ENCODE data around the gene LHPP.

The LHPP gene

DNA sequence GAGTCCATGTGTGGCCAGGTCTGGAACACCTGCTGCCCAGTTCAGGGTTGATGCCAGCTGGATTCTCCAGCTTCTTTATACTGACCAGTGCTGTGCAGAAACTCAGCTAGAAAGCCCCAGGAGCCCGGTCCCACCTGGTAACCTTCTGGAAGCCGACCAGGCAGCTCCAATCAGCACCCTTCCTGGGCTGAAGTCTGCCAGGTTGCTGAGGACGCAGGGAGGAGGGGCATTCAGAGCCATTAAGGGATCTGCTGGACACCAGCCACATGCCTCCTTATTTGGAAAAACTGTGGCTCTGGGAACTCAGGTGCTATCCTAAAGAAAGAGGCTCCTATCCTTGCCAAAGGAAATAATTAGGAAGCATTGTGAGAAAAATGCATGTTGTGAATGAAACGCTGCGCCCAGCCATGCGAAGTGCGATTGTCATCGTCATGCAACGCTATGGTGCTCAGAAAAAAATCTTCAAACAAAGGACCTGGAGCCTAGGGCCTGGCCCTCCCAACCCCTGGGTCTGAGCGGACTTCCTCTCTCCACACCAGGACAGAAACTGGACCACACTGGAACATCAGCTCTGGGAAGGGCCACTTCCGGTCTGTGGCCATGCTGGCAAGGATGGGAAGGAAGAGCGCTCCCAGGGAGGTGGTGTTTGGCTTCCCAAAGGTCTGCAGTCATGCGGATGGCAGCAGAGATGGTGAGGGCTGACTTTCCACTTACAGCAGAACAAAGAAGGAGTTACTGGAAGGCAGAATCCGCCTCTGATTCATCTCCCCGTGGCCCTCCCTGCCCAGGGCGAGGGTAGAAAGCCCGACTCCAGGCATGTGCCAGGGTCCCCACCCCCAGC, 192.4 kb downstream of the LHPP start:
- H3K9ac ChIP-seq (ENCODE audit: insufficient read length): no peak overlapping the region
- no peaks in the 10 kb centered on the region for H3K9me3 ChIP-seq (ENCODE audit: low read depth, low read length)
- H3K27ac ChIP-seq: no peak overlapping the region
- TF ChIP-seq EZH2 (IDR thresholded peaks at IDR 0.05): no peak
- TF ChIP-seq POLR2AphosphoS5 (IDR thresholded peaks at IDR 0.05; ENCODE audit: borderline replicate concordance, low read depth, low read length): no peak
- TF ChIP-seq FOXP2 (optimal IDR thresholded peaks at IDR 0.05; ENCODE audit: control extremely low read depth, extremely low read length, insufficient read depth): no peak
- H3K36me3 ChIP-seq (ENCODE audit: insufficient read depth, low read length): no peaks in the 10 kb centered on the region
- H3K4me3 ChIP-seq: no peak overlapping the region
- DNase-seq (ENCODE audit: low read depth, low spot score): no peak

DNA sequence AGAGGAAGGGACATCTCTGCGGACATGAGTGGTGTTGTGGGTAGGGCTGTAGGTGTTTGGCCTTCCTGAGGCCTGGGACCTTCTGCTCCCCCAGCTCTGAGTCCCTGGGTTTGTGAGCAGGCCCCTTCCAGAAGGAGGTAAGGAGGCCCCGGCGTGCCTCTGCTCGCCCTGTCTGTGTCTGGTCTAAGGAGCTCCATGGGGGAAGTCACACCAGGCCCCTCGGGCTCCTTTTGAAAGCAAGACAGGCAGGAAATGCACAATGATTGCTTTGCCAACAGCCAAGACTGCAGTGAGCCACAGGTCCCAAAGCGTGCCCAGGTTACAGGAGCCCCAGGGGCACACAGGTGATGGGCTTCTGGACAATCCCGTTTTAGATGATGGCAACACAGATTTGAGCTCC, 193.1 kb downstream of the LHPP start:
- Histone ChIP-seq H3K36me3 (ENCODE audit: insufficient read depth, low read length) (no peaks in the 10 kb centered on the region), H3K9ac (ENCODE audit: insufficient read length) (no peak overlapping the region), H3K9me3 (ENCODE audit: low read depth, low read length) (no peaks in the 10 kb centered on the region), H3K27ac (no peak overlapping the region), H3K4me3 (no peak overlapping the region)
- TF ChIP-seq FOXP2 (optimal IDR thresholded peaks at IDR 0.05; ENCODE audit: control extremely low read depth, extremely low read length, insufficient read depth): no peak
- no peak for DNase-seq (ENCODE audit: low read depth, low spot score)

DNA sequence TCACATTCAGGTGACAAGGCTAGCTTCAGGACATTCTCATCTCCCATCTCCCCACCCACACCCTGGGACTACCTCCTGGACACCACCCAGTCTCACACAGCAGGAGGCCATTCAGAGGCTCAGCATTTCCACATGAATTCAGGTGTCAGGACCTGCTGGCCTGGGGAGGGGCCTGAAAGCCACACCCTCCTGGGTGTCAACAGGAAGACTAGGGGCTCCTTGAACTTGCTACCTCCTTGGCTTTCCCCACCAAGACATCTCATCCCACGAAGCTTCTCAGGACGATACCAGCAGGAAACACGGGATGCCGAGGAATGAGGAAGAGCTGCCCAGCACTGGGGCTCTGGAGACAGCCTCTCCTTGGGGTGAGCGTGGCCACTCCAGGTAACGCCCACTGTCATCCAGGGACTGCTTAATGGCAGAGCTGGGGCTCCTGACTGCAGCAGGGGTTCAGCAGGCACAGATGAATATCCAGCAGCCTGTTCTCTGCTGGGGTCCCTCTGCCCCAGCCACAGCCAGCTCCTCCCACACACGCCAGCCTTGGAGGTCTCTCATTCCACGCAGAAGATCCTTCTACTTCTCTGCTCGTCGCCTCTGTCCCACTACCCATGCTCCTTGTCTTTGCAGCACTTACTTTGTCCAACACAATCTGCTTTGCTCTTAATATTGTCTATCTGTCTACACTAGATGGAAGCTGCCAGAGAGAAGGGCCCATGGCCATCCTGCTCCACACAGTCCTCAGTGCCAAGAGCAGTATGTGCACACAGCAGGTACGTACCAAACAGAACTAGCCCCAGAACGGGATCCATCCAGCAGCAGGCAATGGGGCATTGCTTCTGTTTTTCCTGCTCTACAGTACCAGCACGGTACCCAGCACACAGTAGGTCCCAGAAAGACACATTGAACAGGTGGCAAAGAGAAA, 193.8 kb downstream of the LHPP start:
- no peak for TF ChIP-seq EZH2 (IDR thresholded peaks at IDR 0.05)
- no peak for TF ChIP-seq POLR2AphosphoS5 (IDR thresholded peaks at IDR 0.05; ENCODE audit: borderline replicate concordance, low read depth, low read length)
- no peak for TF ChIP-seq FOXP2 (optimal IDR thresholded peaks at IDR 0.05; ENCODE audit: control extremely low read depth, extremely low read length, insufficient read depth)
- DNase-seq (ENCODE audit: low read depth, low spot score): no peak
- H3K4me3 ChIP-seq: no peak overlapping the region
- no peaks in the 10 kb centered on the region for H3K36me3 ChIP-seq (ENCODE audit: insufficient read depth, low read length)
- no peak overlapping the region for H3K9ac ChIP-seq (ENCODE audit: insufficient read length)
- H3K27ac ChIP-seq: no peak overlapping the region
- no peaks in the 10 kb centered on the region for H3K9me3 ChIP-seq (ENCODE audit: low read depth, low read length)

DNA sequence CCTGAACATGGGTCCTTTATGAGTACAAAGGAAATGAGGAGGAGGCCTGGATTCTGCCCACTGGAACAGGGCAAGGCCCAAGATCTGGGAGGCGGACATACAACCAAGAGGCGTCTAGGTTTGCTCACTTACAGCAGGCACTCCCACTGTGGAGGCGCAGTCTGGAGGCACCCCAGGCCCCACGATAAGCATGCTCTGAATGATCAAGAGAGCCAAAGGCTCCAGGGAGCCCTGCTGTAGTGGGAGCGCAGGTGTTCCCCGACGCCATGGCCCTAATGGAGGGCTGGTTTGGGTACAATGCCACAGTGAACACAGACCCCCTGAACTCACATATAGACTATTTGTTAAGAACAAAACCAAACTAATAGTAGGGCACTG, 194.5 kb downstream of the LHPP start:
- Histone ChIP-seq H3K9me3 (ENCODE audit: low read depth, low read length) (no peaks in the 10 kb centered on the region), H3K4me3 (no peak overlapping the region), H3K9ac (ENCODE audit: insufficient read length) (no peak overlapping the region), H3K27ac (no peak overlapping the region), H3K36me3 (ENCODE audit: insufficient read depth, low read length) (no peaks in the 10 kb centered on the region)
- no peak for DNase-seq (ENCODE audit: low read depth, low spot score)
- TF ChIP-seq EZH2 (IDR thresholded peaks at IDR 0.05) (no peak), FOXP2 (optimal IDR thresholded peaks at IDR 0.05; ENCODE audit: control extremely low read depth, extremely low read length, insufficient read depth) (no peak), POLR2AphosphoS5 (IDR thresholded peaks at IDR 0.05; ENCODE audit: borderline replicate concordance, low read depth, low read length) (no peak)

DNA sequence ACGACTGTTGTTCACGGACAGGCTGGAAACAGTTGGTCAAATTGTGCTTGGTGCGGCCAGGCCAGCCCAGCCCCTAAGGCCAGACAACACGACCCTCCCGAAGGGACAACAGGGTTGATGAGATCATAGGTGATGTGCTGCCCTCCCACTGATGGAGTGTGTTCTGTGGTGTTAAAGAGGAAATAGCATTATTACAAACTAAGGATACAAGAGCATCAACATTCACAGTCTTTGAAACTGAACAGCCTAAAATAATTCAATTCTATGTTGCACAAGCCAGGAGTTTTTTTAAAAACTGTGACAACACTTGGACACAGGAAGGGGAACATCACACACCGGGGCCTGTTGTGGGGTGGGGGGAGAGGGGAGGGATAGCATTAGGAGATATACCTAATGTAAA, 194.9 kb downstream of the LHPP start:
- H3K9me3 ChIP-seq (ENCODE audit: low read depth, low read length): no peaks in the 10 kb centered on the region
- H3K27ac ChIP-seq: no peak overlapping the region
- DNase-seq (ENCODE audit: low read depth, low spot score): no peak
- no peak overlapping the region for H3K4me3 ChIP-seq
- no peaks in the 10 kb centered on the region for H3K36me3 ChIP-seq (ENCODE audit: insufficient read depth, low read length)
- TF ChIP-seq POLR2AphosphoS5 (IDR thresholded peaks at IDR 0.05; ENCODE audit: borderline replicate concordance, low read depth, low read length) (no peak), FOXP2 (optimal IDR thresholded peaks at IDR 0.05; ENCODE audit: control extremely low read depth, extremely low read length, insufficient read depth) (no peak)
- no peak overlapping the region for H3K9ac ChIP-seq (ENCODE audit: insufficient read length)

DNA sequence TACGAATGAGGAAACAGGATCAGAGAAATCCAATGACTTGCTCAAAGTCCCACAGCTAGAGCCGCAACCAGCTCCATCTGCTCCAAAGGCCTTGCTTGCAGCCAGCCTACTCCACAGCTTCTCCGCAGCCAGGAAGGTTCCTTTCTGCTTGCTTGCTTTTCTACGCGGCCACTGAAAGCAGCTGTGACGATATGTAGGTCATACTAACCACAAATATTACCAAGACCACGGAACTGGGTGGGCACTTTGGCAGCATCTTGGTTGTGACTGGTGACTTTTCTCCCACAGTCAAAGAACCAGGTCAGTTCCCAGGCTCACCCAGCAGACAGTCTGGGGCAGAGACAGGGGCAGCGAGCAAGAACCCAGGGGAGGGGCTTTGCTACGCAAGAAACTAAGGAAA, 196.2 kb downstream of the LHPP start:
- Histone ChIP-seq H3K36me3 (ENCODE audit: insufficient read depth, low read length) (no peaks in the 10 kb centered on the region), H3K9me3 (ENCODE audit: low read depth, low read length) (no peaks in the 10 kb centered on the region), H3K27ac (no peak overlapping the region), H3K4me3 (no peak overlapping the region), H3K9ac (ENCODE audit: insufficient read length) (no peak overlapping the region)
- no peak for TF ChIP-seq FOXP2 (optimal IDR thresholded peaks at IDR 0.05; ENCODE audit: control extremely low read depth, extremely low read length, insufficient read depth)
- TF ChIP-seq EZH2 (IDR thresholded peaks at IDR 0.05): no peak
- no peak for TF ChIP-seq POLR2AphosphoS5 (IDR thresholded peaks at IDR 0.05; ENCODE audit: borderline replicate concordance, low read depth, low read length)
- DNase-seq (ENCODE audit: low read depth, low spot score): no peak

DNA sequence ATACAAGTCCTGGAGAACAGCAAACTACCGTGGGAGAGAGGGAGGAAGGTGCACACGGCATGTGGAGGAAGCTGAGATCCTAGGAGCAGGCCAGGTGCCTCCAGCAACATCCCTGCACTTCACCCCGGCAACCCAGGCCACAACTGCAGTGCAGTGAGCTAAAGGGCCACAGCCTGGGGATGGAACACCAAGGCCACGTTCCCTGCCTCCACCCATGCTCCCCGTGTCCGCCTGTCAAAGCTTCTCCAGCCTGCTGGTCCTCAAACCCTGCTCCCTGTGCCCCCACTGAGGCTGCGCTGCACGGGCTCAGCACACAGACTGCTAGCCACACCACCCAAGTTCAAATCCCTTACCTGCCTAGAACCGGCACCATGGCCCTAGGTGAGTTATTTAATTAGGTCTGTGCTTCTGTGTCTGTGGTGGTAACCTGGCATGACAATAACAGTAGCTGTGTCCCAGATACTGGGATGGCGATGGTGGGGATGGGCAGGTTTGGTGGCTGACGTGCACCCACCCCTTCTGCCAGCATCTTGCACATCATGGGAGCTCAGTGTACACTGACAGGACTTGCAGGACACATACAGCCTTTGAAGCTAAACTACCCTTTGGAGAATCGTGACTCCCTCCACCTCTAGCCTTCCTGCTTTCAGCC, 197.1 kb downstream of the LHPP start:
- DNase-seq (ENCODE audit: low read depth, low spot score): no peak
- no peak overlapping the region for H3K9ac ChIP-seq (ENCODE audit: insufficient read length)
- no peak overlapping the region for H3K4me3 ChIP-seq
- no peak for TF ChIP-seq FOXP2 (optimal IDR thresholded peaks at IDR 0.05; ENCODE audit: control extremely low read depth, extremely low read length, insufficient read depth)
- no peak for TF ChIP-seq POLR2AphosphoS5 (IDR thresholded peaks at IDR 0.05; ENCODE audit: borderline replicate concordance, low read depth, low read length)
- TF ChIP-seq EZH2 (IDR thresholded peaks at IDR 0.05): no peak
- H3K36me3 ChIP-seq (ENCODE audit: insufficient read depth, low read length): no peaks in the 10 kb centered on the region
- no peaks in the 10 kb centered on the region for H3K9me3 ChIP-seq (ENCODE audit: low read depth, low read length)
- H3K27ac ChIP-seq: no peak overlapping the region

DNA sequence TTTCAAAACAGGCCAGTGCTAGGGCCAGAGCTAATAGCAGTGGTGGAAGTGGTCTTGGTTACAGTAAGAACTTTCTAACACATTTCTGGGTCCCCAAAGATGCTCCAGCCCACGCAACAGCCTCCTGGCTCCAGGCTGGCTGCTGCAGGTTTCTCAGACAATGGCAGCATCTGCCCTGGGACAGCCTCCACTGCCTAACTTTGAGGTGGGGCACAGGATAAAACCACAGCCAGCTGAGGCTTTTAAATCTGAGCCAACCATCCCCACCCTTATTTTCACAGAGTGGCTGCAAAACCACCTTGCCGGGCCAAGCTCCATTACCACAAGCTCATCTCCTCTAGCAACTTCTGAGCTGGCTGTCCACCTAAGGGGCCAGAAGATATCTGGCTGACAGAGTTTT, 197.8 kb downstream of the LHPP start:
- Histone ChIP-seq H3K36me3 (ENCODE audit: insufficient read depth, low read length) (no peaks in the 10 kb centered on the region), H3K27ac (no peak overlapping the region), H3K9ac (ENCODE audit: insufficient read length) (no peak overlapping the region), H3K9me3 (ENCODE audit: low read depth, low read length) (no peaks in the 10 kb centered on the region), H3K4me3 (no peak overlapping the region)
- DNase-seq (ENCODE audit: low read depth, low spot score): no peak
- TF ChIP-seq POLR2AphosphoS5 (IDR thresholded peaks at IDR 0.05; ENCODE audit: borderline replicate concordance, low read depth, low read length) (no peak), EZH2 (IDR thresholded peaks at IDR 0.05) (no peak), FOXP2 (optimal IDR thresholded peaks at IDR 0.05; ENCODE audit: control extremely low read depth, extremely low read length, insufficient read depth) (no peak)

Measured in SK-N-MC (cell line).